Measurements from ENCODE around the gene ZFHX3. TPM values are rescaled to one million over a fixed set of nuclear protein-coding genes. Genes with fewer than 3 reads are reported as not detected.

Gene ZFHX3
- total RNA-seq, 4 donors from 2014 or later: 9.1 to 34.0 (median 12.0) TPM

GRCh38 chr16:73032541-73033270, 15.2 kb downstream of the ZFHX3 start:
- peaks cover 0 to 4% of the 10 kb centered on the region in 2 donors for H3K4me1 ChIP-seq
- DNase-seq: no peak
- peak overlapping the region in 1 of 2 donors; percentile 5 for H3K27ac ChIP-seq
- no peak for TF ChIP-seq POLR2A (IDR thresholded peaks at IDR 0.05)
- no peak for TF ChIP-seq CTCF (IDR thresholded peaks at IDR 0.05)
- intact Hi-C loops (cut with DNase I; ENCODE audit: low total_unique reads): no loop called here
- H3K36me3 ChIP-seq: no peaks in the 10 kb centered on the region
- no peaks in the 10 kb centered on the region for H3K9me3 ChIP-seq
- no peak overlapping the region for H3K4me3 ChIP-seq
- H3K27me3 ChIP-seq: no peaks in the 10 kb centered on the region

DNA sequence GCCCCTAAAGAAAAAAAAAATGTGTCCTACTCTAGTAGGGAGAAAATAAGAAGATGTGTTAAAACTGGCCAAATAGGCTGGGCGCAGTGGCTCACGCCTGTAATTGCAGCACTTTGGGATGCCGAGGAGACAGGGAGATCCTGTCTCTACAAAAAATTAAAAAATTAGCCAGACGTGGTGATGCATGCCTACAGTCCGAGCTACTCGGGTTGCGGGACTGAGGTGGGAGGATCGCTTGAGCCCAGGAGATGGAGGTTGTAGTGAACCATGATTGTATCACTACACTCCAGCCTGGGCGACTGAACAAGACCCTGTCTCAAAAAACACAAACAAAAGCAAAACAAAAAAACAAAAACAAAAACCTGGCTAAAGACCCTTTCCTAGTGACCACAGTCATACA, 15.9 kb downstream of the ZFHX3 start:
- no peaks in the 10 kb centered on the region for H3K27me3 ChIP-seq
- no peaks in the 10 kb centered on the region for H3K36me3 ChIP-seq
- no peak for DNase-seq
- H3K9me3 ChIP-seq: no peaks in the 10 kb centered on the region
- H3K27ac ChIP-seq: no peak overlapping the region
- intact Hi-C loops (cut with DNase I; ENCODE audit: low total_unique reads): no loop called here
- no peak overlapping the region for H3K4me3 ChIP-seq
- H3K4me1 ChIP-seq: no peaks in the 10 kb centered on the region
- TF ChIP-seq CTCF (IDR thresholded peaks at IDR 0.05) (no peak), POLR2A (IDR thresholded peaks at IDR 0.05) (no peak)

- Histone ChIP-seq H3K4me1 (no peaks in the 10 kb centered on the region), H3K9me3 (no peaks in the 10 kb centered on the region), H3K27me3 (no peaks in the 10 kb centered on the region), H3K4me3 (no peak overlapping the region), H3K36me3 (no peaks in the 10 kb centered on the region), H3K27ac (no peak overlapping the region)
- TF ChIP-seq CTCF (IDR thresholded peaks at IDR 0.05) (no peak), POLR2A (IDR thresholded peaks at IDR 0.05) (no peak)
- no peak for DNase-seq
- intact Hi-C loops (cut with DNase I; ENCODE audit: low total_unique reads): no loop called here
Observed at GRCh38 chr16:73031155-73031866, 16.6 kb downstream of the ZFHX3 start.

DNA sequence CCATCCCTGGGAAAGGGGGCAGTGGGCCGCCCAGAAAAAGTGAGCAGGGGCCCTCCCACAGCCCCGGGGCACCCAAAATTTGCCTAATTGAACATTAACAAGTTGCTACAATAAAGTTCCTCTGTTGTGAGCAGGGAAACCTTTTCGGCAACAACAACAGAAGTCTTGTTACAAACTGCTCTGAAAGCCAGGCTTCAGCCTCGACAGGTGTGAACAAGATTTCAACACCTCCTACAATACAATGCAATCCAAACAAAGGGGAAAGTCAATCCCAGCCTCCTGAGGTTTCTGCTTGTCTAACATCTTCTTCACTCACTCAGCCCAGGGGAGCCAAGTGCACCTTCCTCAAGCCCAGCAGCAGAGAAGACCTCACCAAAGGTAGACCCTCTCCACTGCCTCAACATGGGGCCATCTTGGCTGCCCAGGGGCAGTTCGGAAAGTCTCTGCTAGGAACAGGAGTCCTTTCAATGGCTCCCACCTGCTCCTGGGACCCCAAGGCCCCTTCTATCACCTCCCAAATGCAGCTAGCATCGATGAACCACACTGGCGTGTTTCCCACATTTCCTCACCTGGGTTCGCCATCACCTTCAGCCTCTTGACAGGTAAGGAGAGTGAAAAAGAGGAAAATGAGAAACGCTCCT, 19.1 kb downstream of the ZFHX3 start:
- Histone ChIP-seq H3K4me3 (no peak overlapping the region), H3K4me1 (no peaks in the 10 kb centered on the region), H3K36me3 (no peaks in the 10 kb centered on the region), H3K9me3 (no peaks in the 10 kb centered on the region), H3K27ac (no peak overlapping the region), H3K27me3 (no peaks in the 10 kb centered on the region)
- intact Hi-C loops (cut with DNase I; ENCODE audit: low total_unique reads): no loop called here
- DNase-seq: no peak
- TF ChIP-seq CTCF (IDR thresholded peaks at IDR 0.05): no peak
- TF ChIP-seq POLR2A (IDR thresholded peaks at IDR 0.05): no peak

- Histone ChIP-seq H3K27ac (peak overlapping the region in 1 of 2 donors; percentile 46), H3K4me3 (no peak overlapping the region), H3K9me3 (no peaks in the 10 kb centered on the region), H3K36me3 (no peaks in the 10 kb centered on the region), H3K4me1 (no peaks in the 10 kb centered on the region), H3K27me3 (no peaks in the 10 kb centered on the region)
- TF ChIP-seq POLR2A (IDR thresholded peaks at IDR 0.05) (no peak), CTCF (IDR thresholded peaks at IDR 0.05) (no peak)
- intact Hi-C loops (cut with DNase I; ENCODE audit: low total_unique reads): no loop called here
- DNase-seq: no peak
Observed at GRCh38 chr16:73028263-73028662, 19.7 kb downstream of the ZFHX3 start.

All from uterus (tissue), 4 donors.